ENCODE results near the gene STK32A.

STK32A gene

DNA sequence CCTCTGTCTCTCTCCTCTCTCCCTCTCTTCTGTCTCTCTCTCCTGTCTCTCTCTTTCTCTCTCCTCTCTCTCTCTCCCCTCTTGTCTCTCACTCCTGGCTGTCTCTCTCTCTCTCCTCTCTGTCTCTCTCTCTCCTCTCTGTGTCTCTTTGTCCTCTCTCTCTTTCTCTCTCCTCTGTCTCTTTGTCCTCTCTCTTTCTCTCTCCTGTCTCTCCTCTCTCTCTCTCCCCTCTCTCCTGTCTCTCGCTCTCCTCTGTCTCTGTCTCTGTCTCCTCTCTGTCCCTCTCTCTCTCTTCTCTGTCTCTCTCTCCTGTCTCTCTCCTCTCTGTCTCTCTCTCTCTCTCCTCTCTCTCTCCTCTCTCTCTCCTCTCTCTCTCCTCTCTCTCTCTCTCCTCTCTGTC lies 25.0 kb downstream of the STK32A start:
- no peak for DNase-seq (ENCODE audit: low spot score)

GRCh38 chr5:147267082-147267832 lies 32.4 kb downstream of the STK32A start:
- DNase-seq (ENCODE audit: low spot score) = no peak

DNA sequence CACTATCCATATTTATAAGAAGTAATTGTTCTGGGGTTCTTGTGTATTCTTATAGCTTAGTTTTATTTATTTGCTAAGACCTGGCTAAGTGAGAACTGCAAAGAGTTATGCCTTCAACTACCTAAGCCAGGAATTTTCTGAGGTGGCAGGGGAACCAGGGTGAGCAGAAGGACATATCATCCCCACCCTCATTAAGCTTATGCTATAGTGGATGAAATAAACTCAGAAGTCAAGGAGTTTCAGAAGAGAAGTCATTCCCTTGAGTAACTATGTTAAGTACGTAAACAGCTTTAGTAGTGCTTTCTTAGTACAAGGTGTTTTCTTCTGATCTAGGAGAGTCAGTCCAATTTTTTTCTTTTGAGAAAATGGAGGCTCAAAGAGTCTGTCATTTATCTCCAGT lies 41.7 kb downstream of the STK32A start:
- DNase-seq (ENCODE audit: low spot score) = no peak

GRCh38 chr5:147286296-147286695 lies 51.5 kb downstream of the STK32A start:
- no peak for DNase-seq (ENCODE audit: low spot score)

GRCh38 chr5:147287110-147287509 lies 52.3 kb downstream of the STK32A start:
- DNase-seq (ENCODE audit: low spot score) = no peak

GRCh38 chr5:147290261-147290660 lies 55.4 kb downstream of the STK32A start:
- no peak for DNase-seq (ENCODE audit: low spot score)

DNA sequence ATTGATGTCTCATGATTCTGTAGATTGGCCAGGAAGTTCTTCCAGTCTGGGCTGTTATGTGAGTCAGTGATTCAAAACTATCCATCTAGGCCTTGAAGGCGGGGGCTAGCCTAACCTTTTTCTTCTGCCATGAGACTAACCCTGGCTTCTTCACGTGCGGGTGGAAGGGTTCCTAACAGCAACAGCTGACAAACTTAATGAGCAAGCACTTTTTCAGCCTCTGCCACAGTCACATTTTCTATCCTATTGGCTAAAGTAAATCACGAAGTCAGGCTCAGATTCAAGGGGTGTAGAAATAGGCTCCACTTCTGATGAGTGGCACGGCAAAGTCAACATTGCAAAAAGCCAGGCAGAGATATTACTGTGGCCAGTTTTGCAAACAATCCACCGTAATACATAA lies 68.4 kb downstream of the STK32A start:
- no peak for DNase-seq (ENCODE audit: low spot score)

- DNase-seq (ENCODE audit: low spot score) = no peak
Measured at GRCh38 chr5:147303976-147304375, 69.2 kb downstream of the STK32A start.

DNA sequence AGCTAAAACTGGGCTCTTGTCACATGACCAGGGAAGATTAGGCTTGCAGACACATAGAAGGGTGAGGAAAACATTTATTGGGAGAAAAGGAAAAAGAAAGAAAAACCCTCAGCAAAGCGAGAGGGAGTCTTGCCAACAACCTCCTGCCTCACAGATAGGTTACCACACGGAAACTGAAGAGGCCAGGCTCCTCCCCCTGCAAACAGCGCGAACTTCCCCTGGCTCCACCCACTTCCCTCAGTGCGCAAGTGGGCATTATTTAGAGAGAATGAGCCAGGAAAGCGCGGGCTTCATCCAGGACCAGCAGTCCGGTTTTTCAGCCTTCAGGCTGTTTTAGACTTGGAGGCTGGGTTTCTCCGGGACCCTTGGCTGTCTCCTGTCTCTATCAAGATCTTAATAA lies 70.3 kb downstream of the STK32A start:
- DNase-seq (ENCODE audit: low spot score) = no peak

- no peak for DNase-seq (ENCODE audit: low spot score)
Measured at GRCh38 chr5:147306351-147306750, 71.5 kb downstream of the STK32A start.

GRCh38 chr5:147307170-147307569 lies 72.3 kb downstream of the STK32A start:
- DNase-seq (ENCODE audit: low spot score) = no peak

DNA sequence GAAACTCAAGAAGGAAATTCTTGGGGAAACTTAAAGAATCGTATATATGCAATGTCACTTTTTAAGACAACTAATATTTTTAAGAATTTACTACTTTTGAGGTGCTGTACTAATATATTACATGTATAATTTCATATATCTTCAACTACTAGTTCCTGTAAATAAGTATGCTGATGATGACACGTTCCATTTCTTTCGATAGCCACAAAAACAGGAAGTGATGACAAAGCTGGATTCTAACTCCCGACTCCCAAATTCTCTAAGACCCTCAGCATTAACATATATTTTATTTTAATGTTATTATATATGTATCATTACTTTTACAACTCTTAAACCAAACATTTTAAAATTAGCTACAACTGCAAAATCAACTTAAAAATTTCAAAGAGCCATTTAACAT lies 74.8 kb downstream of the STK32A start:
- DNase-seq (ENCODE audit: low spot score) = no peak

DNA sequence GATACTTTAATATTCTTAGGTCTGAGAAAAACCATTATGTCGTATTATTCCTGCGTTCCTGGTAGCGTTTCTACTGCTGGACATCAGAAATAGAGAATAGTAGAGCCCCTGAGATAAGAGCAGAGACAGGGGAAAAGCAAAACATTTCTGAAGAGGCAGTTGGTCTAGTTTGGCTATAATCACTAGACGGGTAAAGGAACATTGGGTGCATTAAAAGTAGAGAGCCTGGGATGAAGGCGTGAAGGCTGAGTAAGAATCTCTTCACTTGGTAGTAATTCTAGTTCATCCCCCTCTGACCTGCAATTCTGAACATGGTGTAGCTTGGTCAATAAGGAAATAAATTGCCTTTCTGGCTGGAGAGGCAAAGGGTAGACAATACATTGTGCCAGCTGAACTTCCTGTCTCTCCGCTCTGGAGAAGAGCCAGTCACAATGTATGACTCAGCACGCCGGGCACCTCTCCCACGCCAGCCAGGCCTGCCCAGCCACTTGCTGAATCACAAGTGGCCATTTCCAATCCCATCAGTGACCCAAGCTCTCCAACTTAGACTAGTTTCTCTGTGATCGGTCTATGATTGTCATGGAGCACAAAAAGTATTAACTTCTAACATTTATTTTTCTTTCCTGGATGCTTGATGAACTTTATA lies 75.4 kb downstream of the STK32A start:
- no peak for DNase-seq (ENCODE audit: low spot score)

DNA sequence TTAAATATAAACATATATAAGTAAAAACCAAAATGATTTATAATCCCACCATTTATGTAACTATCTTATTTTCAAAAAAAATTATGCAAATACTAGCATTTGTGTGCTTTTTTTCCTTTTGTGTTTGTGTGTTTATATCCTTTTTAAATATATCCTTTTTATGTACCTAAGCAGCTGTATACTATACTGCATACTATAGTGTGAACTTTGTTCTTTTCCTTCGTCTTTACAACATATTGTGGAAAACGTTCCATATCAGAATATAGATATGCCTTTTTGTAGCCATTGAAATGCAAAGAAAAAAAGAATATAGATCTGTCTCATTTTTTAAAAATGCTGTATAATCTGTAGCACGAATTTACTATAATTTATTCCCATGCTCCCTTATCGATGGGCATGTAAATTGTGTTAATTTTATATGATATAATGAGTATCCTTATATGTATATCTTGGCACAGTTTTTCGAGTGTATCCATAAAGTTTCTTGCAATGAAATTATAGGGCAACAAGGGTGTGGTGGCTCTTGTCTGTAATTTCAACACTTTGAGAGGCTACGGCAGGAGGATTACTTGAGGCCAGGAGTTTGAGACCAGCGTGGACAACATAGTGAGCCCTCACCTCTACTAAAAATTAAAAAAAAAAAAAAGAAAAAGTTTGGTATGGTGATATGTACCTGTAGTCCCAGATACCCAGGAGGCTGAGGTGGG lies 83.3 kb downstream of the STK32A start:
- DNase-seq (ENCODE audit: low spot score) = no peak

GRCh38 chr5:147321569-147321968 lies 86.7 kb downstream of the STK32A start:
- DNase-seq (ENCODE audit: low spot score) = no peak

DNA sequence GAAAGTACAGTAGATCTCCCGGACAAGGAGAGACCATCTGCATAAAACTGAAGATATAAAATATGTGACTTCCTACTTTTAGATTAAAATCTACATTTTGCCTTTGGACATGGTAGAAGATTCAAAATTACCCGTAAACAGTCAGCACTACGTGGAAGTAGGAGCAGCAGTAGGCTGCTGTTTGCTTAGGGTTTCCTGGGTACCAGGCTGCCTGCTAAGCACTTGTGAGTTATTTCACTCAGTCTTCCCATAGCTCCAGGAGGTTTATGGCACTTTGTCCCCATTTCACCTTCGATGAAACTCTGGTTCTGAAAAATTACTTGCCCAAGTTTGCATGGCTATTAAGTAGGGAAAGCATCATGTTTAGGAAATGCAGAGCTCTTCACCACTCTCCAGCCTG lies 92.6 kb downstream of the STK32A start:
- DNase-seq (ENCODE audit: low spot score) = no peak

GRCh38 chr5:147327905-147328304 lies 93.1 kb downstream of the STK32A start:
- DNase-seq (ENCODE audit: low spot score) = no peak

- no peak for DNase-seq (ENCODE audit: low spot score)
Measured at GRCh38 chr5:147332658-147333057, 97.8 kb downstream of the STK32A start.

- DNase-seq (ENCODE audit: low spot score) = no peak
Measured at GRCh38 chr5:147336876-147337275, 102.0 kb downstream of the STK32A start.

- no peak for DNase-seq (ENCODE audit: low spot score)
Measured at GRCh38 chr5:147339313-147339712, 104.5 kb downstream of the STK32A start.

DNA sequence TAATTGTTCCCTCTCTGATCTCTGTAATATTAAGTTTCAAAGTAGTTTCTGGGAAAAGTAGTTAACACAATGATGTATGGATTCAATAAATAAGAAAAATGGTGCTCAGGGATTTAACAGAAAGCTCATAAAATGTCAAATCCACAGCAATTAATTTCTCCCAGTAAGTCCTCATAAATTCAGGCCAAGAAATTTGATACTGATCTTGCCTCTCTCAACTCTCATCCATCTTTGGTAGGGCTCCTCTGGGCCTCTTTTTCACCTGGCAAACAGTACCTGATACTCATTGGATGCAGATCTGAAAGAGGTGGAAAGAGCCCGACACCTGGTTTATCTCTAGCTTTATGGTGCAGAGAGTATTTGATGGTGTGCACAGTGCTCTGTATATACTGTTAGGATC lies 106.1 kb downstream of the STK32A start:
- DNase-seq (ENCODE audit: low spot score) = no peak

DNA sequence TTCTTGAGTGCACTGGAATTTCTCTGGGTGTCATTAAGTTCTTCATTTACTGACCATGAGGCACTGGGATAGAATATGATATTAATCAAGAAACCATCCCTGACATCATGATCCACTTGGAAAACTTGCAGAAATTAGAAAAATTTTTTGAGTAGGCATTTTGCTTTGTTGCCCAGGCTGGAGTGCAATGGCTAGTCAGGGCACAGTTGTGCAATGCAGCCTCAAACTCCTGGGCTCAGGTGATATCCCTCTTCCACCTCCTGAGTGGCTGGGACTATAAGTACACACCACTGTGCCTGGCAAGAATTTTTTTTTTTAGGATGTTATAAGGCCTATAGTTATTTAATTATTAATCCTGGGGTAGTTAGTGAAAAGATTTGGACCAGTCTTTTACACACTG lies 106.5 kb downstream of the STK32A start:
- no peak for DNase-seq (ENCODE audit: low spot score)

DNA sequence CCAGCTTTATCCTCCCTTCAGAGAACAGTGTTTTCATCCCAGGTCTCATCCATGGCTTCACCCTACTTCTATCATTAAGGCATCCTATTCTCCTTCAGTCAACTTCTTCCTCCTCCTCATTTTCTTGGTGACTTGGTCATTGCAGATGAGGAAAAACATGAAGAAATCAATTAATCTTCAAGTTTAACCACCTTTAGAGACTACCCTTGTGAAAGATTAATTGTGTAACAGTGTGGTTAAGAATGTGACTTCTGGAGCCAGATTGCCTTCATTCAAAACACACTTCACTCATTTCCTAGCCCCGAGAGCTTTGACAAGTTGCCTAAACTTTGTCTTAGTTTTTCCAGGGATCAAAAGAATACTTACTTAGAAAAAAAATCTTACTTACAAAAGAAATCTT lies 110.0 kb downstream of the STK32A start:
- DNase-seq (ENCODE audit: low spot score) = no peak

Data from CD4-positive, alpha-beta T cell treated with Interleukin-6 at 100 ng/mL for 8 hours (primary cell).